Sigmoid colon (tissue), 4 donors: ENCODE measurements around the gene PXN.

Source experiments
- CTCF ChIP-seq, 4 experiments: fragments of 450-650 bp in 3 of 4; fragments of 200-600 bp in 1 of 4; IDR thresholded peaks; one replicate each; pipeline ENCODE4 v1.5.1; 2016 to 2019; ENCODE audit warnings: antibody characterized with exemption in 4 of 4, mild to moderate bottlenecking in 3 of 4, moderate library complexity in 2 of 4
- EP300 ChIP-seq, 4 donors: sonication (generic); formaldehyde crosslinking; IDR thresholded peaks; one replicate each; pipeline ENCODE4 v1.6.1; 2017; ENCODE audit warnings: antibody characterized with exemption in 4 of 4
- POLR2AphosphoS5 ChIP-seq, 4 donors: sonication (generic); formaldehyde crosslinking; IDR thresholded peaks; one replicate each; pipeline ENCODE4 v1.6.1; 2017; ENCODE audit warnings: antibody characterized with exemption in 4 of 4

GRCh38 chr12:120231316-120232011 is 34.1 kb downstream of the PXN start:
- no peak for TF ChIP-seq EP300 (IDR thresholded peaks at IDR 0.05)
- TF ChIP-seq POLR2AphosphoS5 (IDR thresholded peaks at IDR 0.05) = peak in 1 of 4 donors; percentile 60
- no peak for TF ChIP-seq CTCF (IDR thresholded peaks at IDR 0.05)
